ENCODE results near the gene COPA.

DNA sequence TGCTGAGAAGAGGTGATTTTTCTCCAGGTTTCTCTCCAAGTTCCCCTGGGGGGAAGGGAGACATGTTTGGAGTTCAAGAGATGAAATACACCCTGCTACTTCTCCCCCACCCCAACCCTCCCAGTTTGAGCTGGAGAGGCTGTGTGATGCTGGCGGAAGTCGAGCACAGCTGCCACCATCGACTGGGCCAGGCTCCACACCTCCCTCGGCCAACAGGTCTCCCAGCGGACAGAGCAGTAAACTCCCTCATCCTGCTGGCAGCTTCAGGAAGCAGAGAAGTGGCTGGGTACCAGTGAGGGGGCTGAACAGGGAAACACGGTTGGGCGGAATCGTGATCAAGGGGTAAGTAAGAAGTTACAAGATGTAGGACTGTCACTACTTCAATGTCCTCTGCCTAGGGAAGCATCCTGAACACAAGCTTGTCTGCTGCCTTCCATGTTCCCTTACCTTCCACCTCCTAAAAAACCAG lies 17.2 kb upstream of the COPA start:
- TF ChIP-seq, protein P1, sequence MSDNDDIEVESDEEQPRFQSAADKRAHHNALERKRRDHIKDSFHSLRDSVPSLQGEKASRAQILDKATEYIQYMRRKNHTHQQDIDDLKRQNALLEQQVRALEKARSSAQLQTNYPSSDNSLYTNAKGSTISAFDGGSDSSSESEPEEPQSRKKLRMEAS (IDR thresholded peaks at IDR 0.05; ENCODE audit: insufficient read depth, insufficient read length): no peak
- TF ChIP-seq, protein P2, sequence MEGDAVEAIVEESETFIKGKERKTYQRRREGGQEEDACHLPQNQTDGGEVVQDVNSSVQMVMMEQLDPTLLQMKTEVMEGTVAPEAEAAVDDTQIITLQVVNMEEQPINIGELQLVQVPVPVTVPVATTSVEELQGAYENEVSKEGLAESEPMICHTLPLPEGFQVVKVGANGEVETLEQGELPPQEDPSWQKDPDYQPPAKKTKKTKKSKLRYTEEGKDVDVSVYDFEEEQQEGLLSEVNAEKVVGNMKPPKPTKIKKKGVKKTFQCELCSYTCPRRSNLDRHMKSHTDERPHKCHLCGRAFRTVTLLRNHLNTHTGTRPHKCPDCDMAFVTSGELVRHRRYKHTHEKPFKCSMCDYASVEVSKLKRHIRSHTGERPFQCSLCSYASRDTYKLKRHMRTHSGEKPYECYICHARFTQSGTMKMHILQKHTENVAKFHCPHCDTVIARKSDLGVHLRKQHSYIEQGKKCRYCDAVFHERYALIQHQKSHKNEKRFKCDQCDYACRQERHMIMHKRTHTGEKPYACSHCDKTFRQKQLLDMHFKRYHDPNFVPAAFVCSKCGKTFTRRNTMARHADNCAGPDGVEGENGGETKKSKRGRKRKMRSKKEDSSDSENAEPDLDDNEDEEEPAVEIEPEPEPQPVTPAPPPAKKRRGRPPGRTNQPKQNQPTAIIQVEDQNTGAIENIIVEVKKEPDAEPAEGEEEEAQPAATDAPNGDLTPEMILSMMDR (IDR thresholded peaks at IDR 0.05; ENCODE audit: extremely low read depth in 1 of 2, insufficient read depth in 1 of 2, low read depth in 1 of 2, low read length in 2 of 2): no peak

Measured in endothelial cell of umbilical vein (primary cell).